HG03280 (cell line): ENCODE data around the gene CEACAM18.
"Not testable (repeated sequence)": the region's sequence is repeated elsewhere in the genome, so short reads cannot be mapped to it uniquely, and the experiment has no call there.

Experiments
- ATAC-seq: cut with Tn5 transposase; IDR thresholded peaks from one replicate; pipeline ENCODE4 v1.9.1; 2021; ENCODE audit warnings: mild to moderate bottlenecking, moderate library complexity; ENCODE audit not compliant: unreplicated experiment

CEACAM18 gene

DNA sequence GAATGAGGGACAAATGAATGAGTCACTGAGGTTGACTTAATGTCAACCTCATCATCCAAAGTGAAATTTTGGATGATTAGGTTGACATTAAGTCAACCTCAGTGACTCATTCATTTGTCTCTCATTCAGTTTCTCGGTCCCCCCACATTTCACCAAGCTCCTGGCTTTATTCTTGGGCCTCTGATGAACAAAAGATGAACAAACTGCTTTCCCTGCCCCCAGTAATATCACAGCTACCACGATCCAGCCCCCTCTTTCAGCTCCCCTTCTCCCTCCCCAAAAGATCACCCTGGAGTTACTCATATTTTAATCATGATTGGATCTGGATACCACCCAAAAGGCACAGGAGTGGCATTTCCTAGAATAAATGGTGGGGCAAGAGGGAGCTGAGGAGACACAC is 10.8 kb downstream of the CEACAM18 start:
- no peak for ATAC-seq

- ATAC-seq = no peak
Observed at GRCh38 chr19:51490676-51491075, 12.3 kb downstream of the CEACAM18 start.

DNA sequence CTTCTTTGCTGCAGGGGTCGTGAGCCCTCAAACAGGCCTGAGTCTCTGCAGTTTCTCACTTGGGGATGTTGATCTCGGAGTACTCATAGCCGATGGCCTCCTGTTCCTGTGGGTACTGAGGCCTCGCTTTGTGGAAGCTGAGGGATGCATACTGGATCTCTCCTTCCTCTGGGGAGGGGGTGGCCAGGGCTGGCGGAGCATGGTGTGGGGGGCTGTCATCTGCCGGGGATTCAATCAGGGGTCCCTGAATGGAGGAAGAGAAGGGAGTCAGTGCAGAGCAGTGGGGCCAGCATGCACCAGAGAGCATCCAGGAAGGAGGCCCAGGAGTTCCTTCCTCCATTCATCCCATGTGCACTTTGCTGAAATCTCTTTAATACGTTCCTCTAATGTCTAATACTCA is 13.2 kb downstream of the CEACAM18 start:
- ATAC-seq = no peak

GRCh38 chr19:51493776-51494175 is 15.4 kb downstream of the CEACAM18 start:
- no peak for ATAC-seq

GRCh38 chr19:51497666-51498065 is 19.3 kb downstream of the CEACAM18 start:
- ATAC-seq = no peak

DNA sequence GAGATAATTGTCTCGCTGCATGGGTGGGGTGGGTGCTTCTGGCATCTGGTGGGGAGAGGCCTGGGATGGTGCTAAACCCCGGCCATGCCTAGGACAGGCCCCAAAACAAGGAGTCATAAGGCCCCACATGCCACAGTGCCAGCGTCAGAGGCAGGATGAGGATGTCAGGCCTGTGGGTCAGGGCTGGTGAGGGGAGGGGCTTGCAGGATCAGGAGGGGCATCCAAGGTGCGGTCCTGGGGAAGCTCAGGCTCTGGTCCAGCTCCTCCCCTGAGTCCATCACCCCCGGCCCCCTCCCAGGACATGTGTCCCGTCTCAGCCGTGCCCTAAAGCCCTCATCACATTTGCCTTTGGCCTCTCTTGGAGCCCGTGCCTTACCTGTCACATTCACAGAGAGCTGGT is 22.6 kb downstream of the CEACAM18 start:
- not testable (repeated sequence) for ATAC-seq

GRCh38 chr19:51501594-51502263 is 23.4 kb downstream of the CEACAM18 start, which contains the start of gene SIGLEC12:
TSS of gene SIGLEC12 (minus strand) at chr19:51501800. CDS start at chr19:51501733, 67 bp downstream.
- no peak for ATAC-seq

DNA sequence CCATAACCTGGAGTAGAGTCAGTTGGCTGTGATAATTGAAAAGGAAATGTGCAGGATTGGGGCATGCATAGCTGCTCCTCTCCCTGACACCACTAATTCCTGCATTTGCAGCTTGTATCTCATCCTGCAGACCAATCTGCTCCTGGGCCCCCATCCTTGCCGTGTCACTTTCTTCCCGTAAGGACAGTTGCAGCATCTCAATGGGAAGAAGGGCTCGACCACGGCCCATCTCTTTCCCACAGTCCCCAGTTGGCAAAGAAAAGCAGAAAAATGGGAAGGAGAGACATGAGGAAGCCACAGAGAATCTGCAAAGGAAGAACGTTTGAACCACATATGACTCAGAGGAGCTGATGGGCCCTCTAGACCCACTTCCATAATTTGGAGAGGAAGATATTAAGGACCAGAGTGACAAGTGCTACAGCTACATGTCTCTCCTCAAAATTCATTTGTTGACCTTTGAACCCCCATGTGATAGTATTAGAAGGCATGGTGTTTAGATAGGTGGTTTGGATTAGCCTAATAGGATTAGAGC is 25.0 kb downstream of the CEACAM18 start:
- no peak for ATAC-seq

DNA sequence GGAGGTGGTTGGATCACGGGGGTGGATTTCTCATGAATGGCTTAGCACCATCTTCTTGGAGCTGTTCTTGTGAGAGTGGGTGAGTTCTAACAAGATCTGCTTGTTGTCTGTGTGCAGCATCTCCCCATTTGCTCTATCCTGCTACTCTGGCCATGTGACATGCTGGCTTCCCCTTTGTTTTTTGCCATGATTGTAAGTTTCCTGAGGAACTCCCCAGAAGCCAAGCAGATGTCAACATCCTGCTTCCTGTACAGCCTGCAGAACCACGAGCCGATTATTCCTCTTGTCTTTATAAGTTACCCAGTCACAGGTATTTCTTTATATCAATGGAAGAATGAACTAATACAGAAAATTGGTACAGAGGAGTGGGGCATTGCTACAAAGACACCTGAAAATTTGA is 25.6 kb downstream of the CEACAM18 start:
- ATAC-seq = no peak

DNA sequence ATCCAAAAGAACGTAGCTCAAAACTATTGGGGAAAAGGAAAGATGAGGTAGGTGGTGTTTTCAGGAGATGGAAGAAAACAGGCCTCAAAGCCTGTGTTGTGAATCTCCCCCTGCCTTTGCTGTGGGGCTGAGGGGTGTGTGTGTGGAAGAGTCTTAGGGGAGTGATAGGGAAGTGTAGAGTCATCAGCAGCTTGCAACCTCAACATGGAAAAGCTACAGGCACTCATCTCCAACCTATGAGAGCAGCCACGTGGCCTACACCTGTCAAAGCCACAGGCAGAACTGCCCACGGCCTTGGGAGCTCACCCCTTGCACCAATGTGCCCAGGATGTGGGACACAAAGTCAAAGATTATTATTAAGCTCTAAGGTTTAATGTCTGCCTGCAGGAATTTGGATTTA is 27.6 kb downstream of the CEACAM18 start:
- ATAC-seq = no peak

DNA sequence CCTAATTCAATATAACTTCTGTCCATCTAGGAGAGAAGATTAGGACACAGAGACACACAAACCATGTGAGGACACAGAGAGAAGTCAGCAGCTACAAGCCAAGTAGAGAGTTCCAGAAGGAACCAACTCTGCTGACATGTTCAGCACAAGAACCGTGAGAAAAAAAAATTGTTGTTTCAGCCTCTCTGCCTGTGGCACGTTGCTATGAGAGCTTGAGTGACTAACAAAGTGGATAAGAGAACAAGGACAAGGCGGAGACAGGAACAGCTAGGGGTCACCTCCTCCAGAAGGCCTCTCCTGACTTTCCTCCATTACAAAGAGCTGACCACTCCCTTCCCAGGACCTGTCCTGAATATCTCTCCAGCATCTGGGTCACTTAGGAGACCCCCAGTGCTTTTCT is 28.9 kb downstream of the CEACAM18 start:
- no peak for ATAC-seq

- no peak for ATAC-seq
Observed at GRCh38 chr19:51507640-51508058, 29.3 kb downstream of the CEACAM18 start.

GRCh38 chr19:51508059-51508733 is 29.9 kb downstream of the CEACAM18 start:
- no peak for ATAC-seq

GRCh38 chr19:51509823-51510660 is 31.7 kb downstream of the CEACAM18 start:
- ATAC-seq = no peak

GRCh38 chr19:51511353-51511752 is 33.0 kb downstream of the CEACAM18 start:
- ATAC-seq = no peak

DNA sequence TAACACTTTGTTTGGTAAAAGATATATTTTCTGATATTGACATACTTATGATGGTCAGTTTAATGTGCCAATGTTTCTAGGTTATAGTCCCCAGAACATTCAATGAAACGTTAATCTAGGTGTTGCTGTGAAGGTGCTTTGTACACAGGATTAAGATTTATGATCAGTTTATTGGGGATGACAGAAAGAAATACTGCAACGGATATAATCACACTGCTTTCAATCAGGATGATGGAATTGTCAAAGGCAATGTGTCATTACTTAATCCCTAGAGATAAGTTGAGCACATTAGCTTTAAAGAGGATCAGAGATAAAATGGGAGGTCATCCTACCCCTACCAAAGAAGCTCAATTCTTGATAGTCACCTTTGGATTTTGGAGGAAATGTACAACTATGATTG is 35.6 kb downstream of the CEACAM18 start:
- ATAC-seq = no peak

DNA sequence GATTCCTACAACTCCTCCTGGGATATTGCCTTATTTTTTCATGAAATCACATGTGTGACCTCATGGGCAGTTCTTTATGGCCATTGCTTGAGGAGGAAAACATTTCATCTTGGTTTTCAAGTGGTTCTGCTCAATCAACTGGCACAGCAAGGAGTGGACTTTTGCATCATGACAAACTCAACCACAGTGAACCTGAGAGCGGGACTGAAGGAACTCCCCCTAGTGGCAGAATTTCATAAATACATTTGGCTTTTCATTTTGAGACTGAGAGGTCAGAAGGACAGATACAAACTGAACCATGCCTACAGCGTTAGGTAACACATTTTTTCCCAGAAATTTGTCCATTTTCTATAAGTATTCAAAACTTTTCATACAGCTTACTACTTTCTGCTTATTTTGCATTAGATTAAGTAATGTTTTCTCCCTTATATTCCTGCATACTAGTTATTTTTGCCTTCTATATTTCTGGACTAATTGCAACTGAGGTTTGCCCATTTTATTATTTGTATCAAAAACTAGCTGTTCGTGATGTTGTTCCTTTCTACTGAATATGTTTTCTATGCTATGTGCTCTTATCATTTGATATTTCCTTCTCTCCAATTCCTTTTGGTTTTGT is 36.6 kb downstream of the CEACAM18 start:
- no peak for ATAC-seq

DNA sequence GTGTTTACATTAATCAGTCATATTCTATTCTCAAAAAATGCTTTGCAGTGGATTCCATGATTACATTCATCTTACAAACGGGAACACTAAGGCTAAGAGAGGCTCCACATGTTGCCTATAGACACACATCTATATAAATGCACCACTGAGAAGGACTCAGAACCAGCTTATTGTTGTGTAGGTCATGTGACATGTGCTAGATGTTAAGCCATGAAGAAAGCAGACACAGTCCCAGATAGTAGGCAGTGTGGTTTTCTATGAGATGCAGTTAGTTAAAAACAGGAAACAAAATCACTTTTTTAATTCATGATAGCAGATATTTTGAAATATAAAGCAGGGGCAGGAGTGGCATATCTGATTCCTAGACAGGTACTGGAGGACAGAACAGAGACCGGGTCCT is 42.4 kb downstream of the CEACAM18 start:
- no peak for ATAC-seq

- ATAC-seq = no peak
Observed at GRCh38 chr19:51521357-51521756, 43.0 kb downstream of the CEACAM18 start.

- no peak for ATAC-seq
Observed at GRCh38 chr19:51521781-51522180, 43.4 kb downstream of the CEACAM18 start.

DNA sequence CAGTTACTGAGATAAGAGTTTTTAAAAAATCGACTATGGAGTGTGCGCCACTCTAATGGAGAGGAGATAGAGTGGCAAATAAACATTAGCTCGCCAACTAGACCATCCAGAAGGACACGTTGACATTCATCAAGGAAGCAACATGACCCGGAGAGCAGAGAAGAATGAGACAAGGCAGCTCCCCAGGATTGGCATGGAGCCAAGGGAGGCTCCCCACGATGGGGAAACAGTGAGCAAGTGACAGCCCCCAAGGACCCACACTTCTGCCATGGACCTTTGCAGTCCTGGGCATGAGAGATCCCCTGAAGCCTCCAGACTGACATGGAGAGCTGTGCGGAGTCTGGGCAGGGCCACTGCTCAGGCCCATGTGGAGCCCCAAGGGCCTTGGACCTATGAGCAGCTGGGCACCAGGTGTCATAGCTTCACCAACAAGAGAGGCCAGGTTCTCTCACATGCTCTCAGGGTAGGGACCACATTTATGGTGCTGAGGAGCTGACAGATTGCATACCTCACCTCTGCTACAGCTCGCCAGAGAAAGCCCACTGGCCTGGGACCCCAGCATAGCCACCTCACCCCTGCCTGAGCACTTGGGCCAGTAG is 46.4 kb downstream of the CEACAM18 start:
- ATAC-seq = no peak
